ENCODE data around the gene TCAIM.
A peak's percentile ranks its signal among the peaks of the same experiment; 100 is the strongest.
"Not testable (repeated sequence)": the region's sequence is repeated elsewhere in the genome, so short reads cannot be mapped to it uniquely, and the experiment has no call there.

TCAIM gene

DNA sequence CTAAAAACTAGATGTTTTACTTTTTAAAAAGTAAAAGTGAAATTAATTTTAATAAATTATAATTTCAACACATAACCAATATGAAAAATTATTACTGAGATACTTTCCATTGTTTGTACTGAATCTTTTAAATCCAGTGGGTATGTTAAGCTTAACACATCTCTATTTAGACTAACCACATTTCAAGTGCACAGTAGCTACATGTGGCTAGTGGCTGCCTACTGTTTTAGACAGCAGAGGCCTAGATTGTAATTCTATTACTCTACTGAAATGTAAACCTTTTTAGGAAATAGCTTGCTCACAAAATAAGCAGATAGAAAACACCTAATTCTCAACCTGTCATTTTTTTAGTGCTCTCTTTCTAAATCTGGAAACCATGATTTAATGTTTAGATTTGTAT is 4.9 kb downstream of the TCAIM start:
- no peak overlapping the region for H3K27ac ChIP-seq

GRCh38 chr3:44346590-44346989 is 8.0 kb downstream of the TCAIM start:
- H3K27ac ChIP-seq: not testable (repeated sequence)

More for the DNA sequence above, 4.9 kb downstream of the TCAIM start:
- TF ChIP-seq, protein P1, sequence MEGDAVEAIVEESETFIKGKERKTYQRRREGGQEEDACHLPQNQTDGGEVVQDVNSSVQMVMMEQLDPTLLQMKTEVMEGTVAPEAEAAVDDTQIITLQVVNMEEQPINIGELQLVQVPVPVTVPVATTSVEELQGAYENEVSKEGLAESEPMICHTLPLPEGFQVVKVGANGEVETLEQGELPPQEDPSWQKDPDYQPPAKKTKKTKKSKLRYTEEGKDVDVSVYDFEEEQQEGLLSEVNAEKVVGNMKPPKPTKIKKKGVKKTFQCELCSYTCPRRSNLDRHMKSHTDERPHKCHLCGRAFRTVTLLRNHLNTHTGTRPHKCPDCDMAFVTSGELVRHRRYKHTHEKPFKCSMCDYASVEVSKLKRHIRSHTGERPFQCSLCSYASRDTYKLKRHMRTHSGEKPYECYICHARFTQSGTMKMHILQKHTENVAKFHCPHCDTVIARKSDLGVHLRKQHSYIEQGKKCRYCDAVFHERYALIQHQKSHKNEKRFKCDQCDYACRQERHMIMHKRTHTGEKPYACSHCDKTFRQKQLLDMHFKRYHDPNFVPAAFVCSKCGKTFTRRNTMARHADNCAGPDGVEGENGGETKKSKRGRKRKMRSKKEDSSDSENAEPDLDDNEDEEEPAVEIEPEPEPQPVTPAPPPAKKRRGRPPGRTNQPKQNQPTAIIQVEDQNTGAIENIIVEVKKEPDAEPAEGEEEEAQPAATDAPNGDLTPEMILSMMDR (IDR thresholded peaks at IDR 0.05): no peak
- TF ChIP-seq ZFX (IDR thresholded peaks at IDR 0.05; ENCODE audit: borderline replicate concordance): no peak

DNA sequence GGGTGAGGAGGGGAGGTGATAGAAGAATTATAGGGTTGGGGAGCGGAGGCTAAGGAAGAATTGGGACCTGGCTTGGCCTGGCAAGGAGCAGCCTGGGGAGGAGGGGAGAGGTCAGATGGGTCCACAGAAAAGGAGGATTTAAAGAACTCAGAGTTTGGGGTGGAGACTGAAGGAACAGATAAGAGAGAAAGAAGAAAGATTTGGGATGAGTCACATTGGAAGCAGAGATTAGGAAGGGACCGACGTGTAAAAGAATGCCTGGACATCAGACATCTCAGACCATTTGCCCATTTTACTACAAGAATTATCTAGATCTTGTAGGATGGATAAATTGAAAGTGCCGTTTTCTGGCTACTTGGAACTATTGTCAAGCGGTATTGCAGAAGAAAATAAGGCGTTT is 10.4 kb downstream of the TCAIM start:
- H3K27ac ChIP-seq: no peak overlapping the region
- no peak for TF ChIP-seq ZFX (IDR thresholded peaks at IDR 0.05; ENCODE audit: borderline replicate concordance)
- TF ChIP-seq, protein P1 (IDR thresholded peaks at IDR 0.05): no peak

GRCh38 chr3:44353355-44353924 is 14.9 kb downstream of the TCAIM start:
- TF ChIP-seq, protein P1 (IDR thresholded peaks at IDR 0.05): no peak
- no peak for TF ChIP-seq ZFX (IDR thresholded peaks at IDR 0.05; ENCODE audit: borderline replicate concordance)
- no peak overlapping the region for H3K27ac ChIP-seq

DNA sequence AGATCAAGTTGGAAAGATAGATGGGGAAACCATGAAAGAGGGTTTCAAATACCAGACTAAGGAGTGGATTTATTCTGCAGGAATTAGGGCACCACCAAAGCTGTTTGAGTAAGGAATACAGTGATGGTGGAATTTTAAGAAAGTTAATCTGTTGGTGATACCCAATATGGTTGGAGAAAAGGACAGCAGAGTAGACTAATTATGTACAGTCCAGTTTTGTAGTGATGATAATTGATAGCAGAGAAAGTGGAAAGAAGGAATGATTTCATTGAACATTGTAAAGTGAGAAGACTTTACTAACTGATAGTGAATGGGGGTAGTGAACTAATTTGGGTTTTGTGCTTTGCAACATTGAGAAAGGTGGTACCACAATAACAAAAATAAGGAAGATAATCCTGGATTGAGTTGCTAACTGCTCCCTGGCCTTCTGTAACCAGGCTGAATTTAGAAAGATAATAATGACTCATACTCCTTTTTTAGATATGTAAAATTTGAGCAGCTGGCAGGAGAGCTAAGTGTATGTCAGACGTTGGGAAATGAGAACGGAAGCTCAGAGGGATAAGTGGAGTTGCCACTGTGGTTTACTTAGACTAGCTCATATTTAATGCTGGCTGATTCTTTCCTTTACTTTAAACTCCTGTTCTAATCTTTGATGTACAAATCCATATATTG is 16.9 kb downstream of the TCAIM start:
- H3K27ac ChIP-seq: no peak overlapping the region
- TF ChIP-seq, protein P1 (IDR thresholded peaks at IDR 0.05): no peak
- no peak for TF ChIP-seq ZFX (IDR thresholded peaks at IDR 0.05; ENCODE audit: borderline replicate concordance)

- TF ChIP-seq, protein P1 (IDR thresholded peaks at IDR 0.05): no peak
- no peak for TF ChIP-seq ZFX (IDR thresholded peaks at IDR 0.05; ENCODE audit: borderline replicate concordance)
- no peak overlapping the region for H3K27ac ChIP-seq
Measured at GRCh38 chr3:44359146-44359751, 20.7 kb downstream of the TCAIM start.

- TF ChIP-seq, protein P1 (IDR thresholded peaks at IDR 0.05): no peak
- no peak for TF ChIP-seq ZFX (IDR thresholded peaks at IDR 0.05; ENCODE audit: borderline replicate concordance)
- H3K27ac ChIP-seq: peak overlapping the region; percentile 71
Measured at GRCh38 chr3:44363591-44363990, 25.0 kb downstream of the TCAIM start.
